Measurements from ENCODE around the gene MRPL1.

Gene MRPL1

DNA sequence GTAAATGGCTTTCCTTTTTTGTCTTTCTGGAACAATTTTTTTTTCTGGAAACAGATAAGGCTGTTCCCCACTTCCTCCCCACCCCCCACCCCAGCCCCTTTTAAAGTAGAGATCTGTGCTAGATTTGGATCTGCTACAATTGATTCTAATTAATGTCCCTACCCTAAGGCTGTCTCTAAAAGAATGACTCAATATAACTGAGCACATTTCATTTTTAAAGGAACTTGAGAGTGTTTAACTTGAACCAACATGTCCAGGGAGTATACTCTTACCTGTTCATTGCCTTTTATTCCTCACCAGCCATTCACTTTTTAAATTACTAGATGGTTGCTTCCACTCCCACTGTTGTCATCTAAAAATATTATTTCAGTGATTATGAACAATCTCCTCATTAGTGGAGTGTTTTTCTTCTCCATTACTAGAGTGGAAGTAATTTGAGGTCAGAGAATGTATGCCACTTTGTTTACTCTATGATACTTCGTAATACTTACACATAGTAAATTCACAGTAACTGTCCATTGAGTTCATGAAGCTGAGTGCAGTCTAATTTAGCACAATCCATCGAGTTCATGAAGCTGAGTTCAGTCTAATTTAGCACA is 29.4 kb upstream of the MRPL1 start:
- no peak overlapping the region for H3K9ac ChIP-seq
- no peak overlapping the region for H2AFZ ChIP-seq (ENCODE audit: low read depth)
- H3K36me3 ChIP-seq (ENCODE audit: insufficient read depth) = no peaks in the 10 kb centered on the region
- no peaks in the 10 kb centered on the region for H3K27me3 ChIP-seq (ENCODE audit: insufficient read depth, low read depth)
- peaks cover under 1% of the 10 kb centered on the region for H3K4me1 ChIP-seq (ENCODE audit: low read depth, poor library complexity, severe bottlenecking)
- no peaks in the 10 kb centered on the region for H4K20me1 ChIP-seq (ENCODE audit: insufficient read depth)
- H3K4me3 ChIP-seq (IDR thresholded peaks at IDR 0.05; ENCODE audit: insufficient read depth, low read depth, low read length) = no peak overlapping the region
- TF ChIP-seq, protein P1, sequence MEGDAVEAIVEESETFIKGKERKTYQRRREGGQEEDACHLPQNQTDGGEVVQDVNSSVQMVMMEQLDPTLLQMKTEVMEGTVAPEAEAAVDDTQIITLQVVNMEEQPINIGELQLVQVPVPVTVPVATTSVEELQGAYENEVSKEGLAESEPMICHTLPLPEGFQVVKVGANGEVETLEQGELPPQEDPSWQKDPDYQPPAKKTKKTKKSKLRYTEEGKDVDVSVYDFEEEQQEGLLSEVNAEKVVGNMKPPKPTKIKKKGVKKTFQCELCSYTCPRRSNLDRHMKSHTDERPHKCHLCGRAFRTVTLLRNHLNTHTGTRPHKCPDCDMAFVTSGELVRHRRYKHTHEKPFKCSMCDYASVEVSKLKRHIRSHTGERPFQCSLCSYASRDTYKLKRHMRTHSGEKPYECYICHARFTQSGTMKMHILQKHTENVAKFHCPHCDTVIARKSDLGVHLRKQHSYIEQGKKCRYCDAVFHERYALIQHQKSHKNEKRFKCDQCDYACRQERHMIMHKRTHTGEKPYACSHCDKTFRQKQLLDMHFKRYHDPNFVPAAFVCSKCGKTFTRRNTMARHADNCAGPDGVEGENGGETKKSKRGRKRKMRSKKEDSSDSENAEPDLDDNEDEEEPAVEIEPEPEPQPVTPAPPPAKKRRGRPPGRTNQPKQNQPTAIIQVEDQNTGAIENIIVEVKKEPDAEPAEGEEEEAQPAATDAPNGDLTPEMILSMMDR (conservative IDR thresholded peaks at IDR 0.05; ENCODE audit: low read depth, low read length) = no peak
- no peaks in the 10 kb centered on the region for H3K79me2 ChIP-seq (ENCODE audit: insufficient read depth, low read depth)
- no peak overlapping the region for H3K4me2 ChIP-seq
- no peak overlapping the region for H3K27ac ChIP-seq

DNA sequence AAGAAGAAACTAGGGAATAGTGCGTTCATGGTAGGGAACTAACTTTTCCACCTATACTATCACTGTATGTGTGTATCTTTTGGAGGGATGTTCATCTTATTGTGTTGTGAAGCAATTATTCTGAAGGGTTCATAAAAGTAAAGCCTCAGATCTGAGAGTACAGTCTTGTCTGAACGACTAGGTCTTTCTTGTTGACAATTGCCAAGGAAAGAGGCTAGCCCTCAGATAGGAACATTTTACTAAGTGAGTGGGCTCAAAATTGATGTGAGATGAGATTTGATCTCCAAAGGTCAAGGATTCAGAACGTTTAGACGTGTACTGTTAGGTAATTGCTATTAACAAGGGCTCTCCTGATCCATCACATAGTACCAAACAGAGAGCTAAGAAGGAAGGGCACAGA is 28.2 kb upstream of the MRPL1 start:
- Histone ChIP-seq H2AFZ (ENCODE audit: low read depth) (no peak overlapping the region), H3K4me2 (no peak overlapping the region), H3K4me1 (ENCODE audit: low read depth, poor library complexity, severe bottlenecking) (no peaks in the 10 kb centered on the region), H3K79me2 (ENCODE audit: insufficient read depth, low read depth) (no peaks in the 10 kb centered on the region), H3K9ac (no peak overlapping the region), H3K36me3 (ENCODE audit: insufficient read depth) (no peaks in the 10 kb centered on the region), H3K4me3 (IDR thresholded peaks at IDR 0.05; ENCODE audit: insufficient read depth, low read depth, low read length) (no peak overlapping the region), H3K27me3 (ENCODE audit: insufficient read depth, low read depth) (no peaks in the 10 kb centered on the region), H3K27ac (no peak overlapping the region), H4K20me1 (ENCODE audit: insufficient read depth) (no peaks in the 10 kb centered on the region)
- TF ChIP-seq, protein P1 (conservative IDR thresholded peaks at IDR 0.05; ENCODE audit: low read depth, low read length) = no peak

DNA sequence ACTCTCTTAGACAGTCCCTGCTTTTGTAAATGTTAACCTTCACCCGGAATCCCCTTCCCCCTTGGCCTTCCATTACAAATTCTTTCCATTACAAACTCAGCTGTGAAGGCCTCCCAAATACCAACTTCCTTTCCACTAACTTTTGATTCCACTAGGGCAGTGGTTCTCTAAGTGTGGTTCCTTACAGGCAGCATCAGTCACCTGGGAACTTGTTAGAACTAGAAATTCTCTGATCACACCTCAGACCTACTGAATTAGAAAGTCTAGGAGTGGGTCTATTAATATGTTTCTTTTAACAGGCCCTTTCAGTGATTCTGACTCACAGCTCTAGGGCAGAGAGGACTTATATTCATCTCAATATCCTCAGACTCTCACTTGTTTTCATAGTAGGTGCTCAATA is 19.0 kb upstream of the MRPL1 start:
- TF ChIP-seq, protein P1 (conservative IDR thresholded peaks at IDR 0.05; ENCODE audit: low read depth, low read length) = no peak
- H2AFZ ChIP-seq (ENCODE audit: low read depth) = no peak overlapping the region

DNA sequence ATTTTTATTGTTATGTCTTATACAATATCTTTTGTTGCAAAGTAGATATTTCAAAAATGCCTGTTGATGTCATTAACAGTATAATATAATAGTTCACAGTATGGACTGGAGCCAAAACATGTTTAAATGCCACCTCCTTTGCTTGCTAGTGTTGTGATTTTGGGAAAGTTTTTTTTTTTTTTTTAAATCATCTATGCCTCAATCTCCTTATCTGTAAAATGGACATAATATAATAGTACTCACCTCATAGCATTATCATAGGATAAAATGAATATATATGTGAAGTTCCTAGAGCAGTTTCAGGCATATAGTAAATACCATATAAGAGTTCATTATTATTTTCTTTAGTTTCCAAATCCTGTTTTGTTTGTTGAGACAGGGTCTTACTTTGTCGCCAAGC is 18.3 kb upstream of the MRPL1 start:
- TF ChIP-seq, protein P1 (conservative IDR thresholded peaks at IDR 0.05; ENCODE audit: low read depth, low read length) = no peak
- H3K4me3 ChIP-seq (IDR thresholded peaks at IDR 0.05; ENCODE audit: insufficient read depth, low read depth, low read length) = no peak overlapping the region
- H4K20me1 ChIP-seq (ENCODE audit: insufficient read depth) = no peaks in the 10 kb centered on the region; the same call in 1 of the 2 replicates
- no peaks in the 10 kb centered on the region for H3K79me2 ChIP-seq (ENCODE audit: insufficient read depth, low read depth)
- no peak overlapping the region for H2AFZ ChIP-seq (ENCODE audit: low read depth)
- H3K27me3 ChIP-seq (ENCODE audit: insufficient read depth, low read depth) = no peaks in the 10 kb centered on the region
- no peak overlapping the region for H3K4me2 ChIP-seq
- H3K36me3 ChIP-seq (ENCODE audit: insufficient read depth) = no peaks in the 10 kb centered on the region
- no peak overlapping the region for H3K27ac ChIP-seq
- no peaks in the 10 kb centered on the region for H3K4me1 ChIP-seq (ENCODE audit: low read depth, poor library complexity, severe bottlenecking)
- H3K9ac ChIP-seq = no peak overlapping the region

More for the DNA sequence above, 19.0 kb upstream of the MRPL1 start:
- no peaks in the 10 kb centered on the region for H3K36me3 ChIP-seq (ENCODE audit: insufficient read depth)
- H3K4me2 ChIP-seq = no peak overlapping the region
- H3K79me2 ChIP-seq (ENCODE audit: insufficient read depth, low read depth) = no peaks in the 10 kb centered on the region
- no peaks in the 10 kb centered on the region; the same call in 1 of the 2 replicates for H4K20me1 ChIP-seq (ENCODE audit: insufficient read depth)
- no peaks in the 10 kb centered on the region for H3K4me1 ChIP-seq (ENCODE audit: low read depth, poor library complexity, severe bottlenecking)
- no peak overlapping the region for H3K4me3 ChIP-seq (IDR thresholded peaks at IDR 0.05; ENCODE audit: insufficient read depth, low read depth, low read length)
- no peak overlapping the region for H3K27ac ChIP-seq
- no peak overlapping the region for H3K9ac ChIP-seq
- H3K27me3 ChIP-seq (ENCODE audit: insufficient read depth, low read depth) = no peaks in the 10 kb centered on the region
